ENCODE measurements around the gene PET100.

PET100 gene, protein sequence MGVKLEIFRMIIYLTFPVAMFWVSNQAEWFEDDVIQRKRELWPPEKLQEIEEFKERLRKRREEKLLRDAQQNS

DNA sequence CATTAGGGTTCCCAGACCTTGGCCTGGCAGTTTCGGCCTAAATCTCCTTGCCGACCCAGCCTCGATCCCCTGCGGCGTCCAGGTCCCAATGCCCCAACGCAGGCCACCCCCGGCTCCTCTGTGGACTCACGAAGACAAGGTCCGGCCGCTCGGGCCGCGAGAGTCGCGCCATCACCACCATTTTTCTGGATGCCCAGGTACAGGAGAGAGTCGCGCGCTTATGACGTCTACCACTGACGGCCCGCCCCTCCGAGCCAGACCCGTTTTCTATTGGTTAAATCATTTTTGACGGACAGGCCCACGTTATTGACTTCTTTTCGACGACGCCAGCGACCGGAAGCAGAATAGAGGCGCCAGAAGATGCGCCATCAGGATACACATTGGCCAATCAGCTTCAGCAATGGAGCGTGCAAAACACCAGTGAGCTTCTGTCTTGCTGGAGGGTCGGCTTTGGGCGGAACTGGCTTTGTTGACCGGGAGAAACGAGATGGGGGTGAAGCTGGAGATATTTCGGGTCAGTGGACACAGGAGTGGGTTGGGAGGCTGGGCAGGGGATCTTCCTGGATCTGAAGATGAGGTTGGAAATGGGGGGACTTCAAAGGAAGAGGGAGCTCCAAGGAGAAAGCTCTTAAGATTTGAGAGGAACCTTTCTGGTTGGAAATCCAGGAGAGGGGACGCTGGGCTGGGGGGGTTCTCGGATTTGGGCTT, at the start of gene PET100, which contains the start of gene XAB2:
TSS of gene PET100 (plus strand) at position 447 of the 708 bp plus-strand sequence. CDS start at position 488, 41 bp downstream.
TSS of gene XAB2 (minus strand) at position 199 of the 708 bp plus-strand sequence. CDS start at position 181, 18 bp downstream.
- peak; percentile 95 for DNase-seq

DNA sequence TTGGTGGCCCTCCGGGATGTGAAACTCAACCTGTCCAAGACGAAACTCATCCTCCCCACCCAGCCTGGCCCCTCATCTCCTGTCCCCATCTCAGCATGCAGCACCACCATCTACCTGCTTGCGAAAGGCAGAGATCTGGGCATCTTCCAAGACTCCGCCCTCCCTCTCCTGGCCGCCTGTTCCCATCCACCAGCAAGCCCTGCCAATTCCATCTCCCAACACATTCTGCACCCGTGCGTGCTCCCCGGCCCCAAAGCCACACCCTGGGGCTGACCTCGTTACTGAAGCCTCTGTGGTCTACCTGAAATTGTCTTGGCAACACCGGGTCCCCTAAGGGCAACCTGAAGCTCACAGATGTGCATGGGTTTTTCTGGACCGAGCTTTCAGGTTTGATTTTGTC, 47.1 kb upstream of the PET100 start:
- DNase-seq: no peak

DNA sequence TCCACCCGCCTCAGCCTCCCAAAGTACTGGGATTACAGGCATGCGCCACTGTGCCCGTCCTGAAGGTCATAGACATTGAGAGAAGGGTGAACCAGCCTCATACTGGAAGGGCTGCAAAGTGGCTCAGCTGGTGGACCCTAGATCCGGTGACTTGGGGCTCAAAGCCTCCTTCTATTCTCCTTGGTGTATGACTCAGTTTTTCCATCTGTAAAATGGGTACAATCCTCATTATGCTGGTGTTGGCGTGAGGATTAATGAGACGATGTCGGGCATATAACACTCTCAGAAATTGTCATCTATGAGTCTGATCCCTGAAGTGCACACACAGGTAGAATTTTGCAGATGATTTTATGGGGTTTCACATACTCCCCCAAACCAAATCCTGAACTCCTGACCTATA, 39.8 kb upstream of the PET100 start:
- DNase-seq: no peak

DNA sequence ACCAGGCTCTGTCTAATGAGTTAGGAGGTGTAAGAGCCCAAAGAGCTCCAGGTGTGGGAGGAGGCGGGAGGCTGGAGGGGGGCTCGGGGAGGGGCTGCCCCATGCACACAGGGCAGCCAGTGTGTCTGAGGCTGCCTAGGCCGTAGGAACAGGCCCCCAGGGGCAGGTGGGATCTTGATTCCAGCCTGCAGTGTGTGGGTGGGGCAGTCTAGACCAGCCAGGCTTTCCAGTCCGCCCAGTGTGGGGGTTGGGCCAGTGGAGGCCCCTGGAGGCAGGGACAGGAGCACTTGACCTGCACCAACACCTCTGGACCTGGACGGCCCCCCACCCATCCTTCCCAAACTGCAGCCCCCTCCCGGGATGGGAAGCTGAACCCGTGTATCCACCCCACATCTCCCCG, 39.3 kb upstream of the PET100 start:
- DNase-seq: no peak

DNA sequence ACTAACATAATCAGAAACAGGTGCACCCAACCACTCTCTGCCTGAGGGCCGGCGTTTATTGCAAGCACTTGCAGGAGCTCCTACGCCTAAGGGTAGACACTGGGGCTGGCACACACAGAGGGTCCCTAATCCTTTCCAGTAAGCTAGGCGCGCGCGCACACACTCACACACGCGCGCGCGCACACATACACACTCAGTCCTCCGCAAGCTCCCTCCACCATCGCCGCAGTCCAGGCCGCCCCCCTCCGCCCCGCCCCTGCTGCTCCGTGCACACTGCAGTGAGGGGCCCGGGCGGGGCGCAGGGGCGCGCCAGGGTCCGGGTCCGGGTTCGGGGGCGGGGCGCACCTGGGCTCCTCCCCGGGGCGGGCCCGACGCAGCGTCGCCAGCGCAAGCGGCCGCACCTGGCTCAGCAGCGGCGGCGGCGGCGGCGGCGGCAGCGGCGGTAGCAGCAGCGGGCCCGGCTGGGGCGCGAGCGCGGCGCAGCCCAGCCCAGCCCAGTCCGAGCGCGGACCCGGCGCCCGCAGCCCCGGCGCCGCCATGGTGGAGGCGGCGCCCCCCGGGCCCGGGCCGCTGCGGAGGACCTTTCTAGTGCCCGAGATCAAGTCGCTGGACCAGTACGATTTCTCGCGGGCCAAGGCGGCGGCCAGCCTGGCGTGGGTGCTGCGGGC, 34.0 kb upstream of the PET100 start, which contains the start of gene CAMSAP3:
TSS of gene CAMSAP3 (plus strand) at position 398 of the 668 bp plus-strand sequence. CDS start at position 538, 140 bp downstream.
- peak; percentile 14 for DNase-seq

DNA sequence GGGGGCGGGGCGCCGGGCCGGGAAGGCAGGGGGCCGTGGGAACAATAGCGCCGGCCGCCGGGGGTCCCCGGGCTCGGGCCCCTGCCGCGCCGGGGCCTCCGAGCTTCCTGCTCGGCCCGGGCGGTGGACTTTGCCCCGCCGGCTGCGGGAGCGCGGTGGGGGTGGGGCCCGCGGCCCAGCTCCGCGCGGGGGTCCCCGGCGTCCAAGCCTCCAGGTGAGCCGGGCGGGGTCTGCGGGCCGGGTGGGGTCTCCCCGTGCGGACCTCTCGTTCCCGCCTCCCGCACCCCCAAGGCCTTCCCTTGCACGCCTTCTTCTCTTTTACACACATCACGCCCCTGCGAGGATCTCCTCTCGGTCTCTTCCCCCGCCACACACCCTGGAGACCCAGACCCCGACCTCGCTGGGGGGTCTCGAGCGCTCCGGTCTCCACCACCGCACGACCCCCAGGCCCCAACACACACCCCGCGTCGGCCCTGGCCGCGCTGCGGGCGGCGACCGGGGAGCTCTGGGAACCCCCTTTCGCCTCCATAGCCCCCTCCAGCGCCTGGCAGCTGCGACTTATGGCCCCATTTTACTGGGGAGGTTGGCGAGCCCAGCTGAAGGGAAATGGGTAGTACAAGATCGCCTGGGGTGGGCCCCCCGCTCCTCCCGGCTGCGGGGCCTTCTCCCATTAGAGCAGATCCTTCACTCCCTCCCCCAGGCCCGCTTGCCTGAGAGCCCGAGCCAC, 33.2 kb upstream of the PET100 start:
- no peak for DNase-seq

DNA sequence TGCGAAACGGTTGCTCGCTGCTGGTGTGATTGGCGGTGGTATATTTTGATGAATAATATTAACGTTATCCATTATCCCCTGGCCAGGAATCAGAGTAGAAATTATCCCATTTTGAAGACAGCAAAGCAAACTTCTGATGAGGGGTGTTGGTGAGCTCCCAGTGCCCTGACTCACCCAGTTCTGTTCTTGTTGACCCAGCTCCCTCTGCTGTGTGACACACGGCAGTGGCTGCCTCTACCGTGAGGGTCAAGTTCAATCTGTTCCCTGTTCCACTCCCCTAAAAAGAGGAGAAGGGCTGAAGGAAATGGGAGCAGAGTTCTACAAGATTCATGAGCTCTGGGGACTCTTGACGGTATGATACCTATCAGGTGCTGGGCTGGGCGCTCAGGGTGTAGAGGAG, 31.9 kb upstream of the PET100 start:
- DNase-seq: no peak

DNA sequence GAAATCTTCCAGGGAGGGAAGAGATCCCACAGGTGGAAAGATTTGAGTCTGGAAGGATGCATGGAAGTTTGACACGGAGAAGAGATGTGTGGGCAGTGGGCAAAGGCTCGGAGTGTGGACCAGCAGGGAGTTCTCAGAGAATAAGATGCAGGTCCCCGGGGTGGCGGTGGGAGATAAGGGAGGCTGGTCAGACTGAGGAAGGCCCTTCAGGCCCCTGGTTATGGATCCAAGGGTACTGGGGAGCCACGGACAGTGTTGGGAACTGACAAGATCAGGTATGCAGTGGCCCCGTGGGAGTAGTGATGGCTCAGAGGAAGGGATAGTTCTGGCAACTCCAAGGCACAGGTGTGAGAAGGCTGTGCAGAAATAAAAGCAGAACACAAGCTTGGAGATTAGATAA, 31.4 kb upstream of the PET100 start:
- DNase-seq: no peak

DNA sequence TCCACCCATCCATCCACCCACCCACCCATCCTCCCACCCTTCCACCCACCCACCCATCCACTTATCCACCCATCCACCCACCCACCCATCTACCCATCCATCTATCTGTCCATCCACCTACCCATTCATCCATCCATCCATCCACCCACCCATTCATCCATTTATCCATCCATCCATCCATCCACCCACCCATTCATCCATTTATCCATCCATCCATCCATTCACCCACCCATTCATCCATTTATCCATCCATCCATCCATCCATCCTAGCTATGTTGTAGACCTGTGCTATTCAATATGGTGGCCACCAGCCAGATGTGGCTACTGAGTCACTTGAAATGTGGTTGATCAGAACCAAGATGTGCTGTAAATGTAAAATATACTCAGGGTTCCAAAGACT, 28.9 kb upstream of the PET100 start:
- no peak for DNase-seq

DNA sequence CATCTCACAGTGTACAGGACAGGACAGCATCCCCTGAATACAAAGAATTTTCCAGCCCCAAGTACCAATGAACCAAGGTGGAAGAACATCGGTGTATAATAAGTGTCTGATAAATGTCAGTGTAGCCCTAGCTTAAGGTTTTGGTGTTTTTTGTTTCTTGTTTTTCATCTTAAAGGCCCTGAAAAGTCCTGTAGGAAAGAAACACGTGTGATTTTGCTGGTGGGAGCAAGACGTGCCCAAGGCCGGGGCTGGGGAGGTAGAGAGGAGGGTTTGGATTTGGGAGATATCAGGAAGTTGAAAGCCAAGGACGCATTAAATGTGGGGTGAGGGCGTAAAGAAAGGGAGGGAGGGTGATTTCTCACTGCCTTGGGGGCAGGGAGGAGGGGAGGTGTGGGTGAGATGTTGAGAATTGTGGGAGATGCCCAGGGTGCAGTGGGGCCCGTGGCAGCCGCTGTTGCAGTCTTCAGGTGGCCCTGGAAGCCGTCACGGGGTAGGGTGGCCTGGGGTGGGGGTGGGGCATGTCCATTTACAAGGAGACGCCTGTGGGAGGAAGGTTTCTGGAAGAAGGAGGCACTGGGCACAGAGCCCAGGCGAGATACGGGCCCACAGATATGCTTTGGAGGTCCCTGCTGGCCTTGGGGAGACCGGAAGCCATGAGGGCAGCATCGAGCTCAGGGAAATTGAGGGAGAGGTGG, 27.2 kb upstream of the PET100 start:
- no peak for DNase-seq

DNA sequence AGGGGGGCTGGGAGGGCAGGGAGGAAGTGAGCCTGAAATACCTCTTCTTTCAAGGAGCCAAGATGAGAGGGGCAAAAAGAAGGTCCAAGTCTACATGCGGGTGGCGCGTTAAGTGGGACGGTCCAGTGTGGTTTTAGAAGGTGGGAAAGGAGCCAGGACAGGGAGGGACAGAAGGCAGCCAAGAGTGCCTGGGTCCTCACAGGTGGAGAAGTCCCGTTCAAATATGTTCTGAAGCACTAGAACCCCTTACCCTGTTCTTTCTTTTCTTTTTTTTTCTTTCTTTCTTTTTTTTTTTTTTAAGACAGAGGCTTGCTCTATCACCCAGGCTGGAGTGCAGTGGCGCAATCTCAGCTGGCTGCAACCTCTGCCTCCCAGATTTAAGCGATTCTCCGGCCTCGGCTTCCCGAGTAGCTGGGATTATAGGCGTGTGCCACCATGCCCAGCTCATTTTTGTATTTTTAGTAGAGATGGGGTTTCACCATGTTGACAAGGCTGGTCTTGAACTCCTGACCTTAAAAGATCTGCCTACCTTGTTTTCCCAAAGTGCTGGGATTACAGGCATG, 26.6 kb upstream of the PET100 start:
- DNase-seq: no peak

DNA sequence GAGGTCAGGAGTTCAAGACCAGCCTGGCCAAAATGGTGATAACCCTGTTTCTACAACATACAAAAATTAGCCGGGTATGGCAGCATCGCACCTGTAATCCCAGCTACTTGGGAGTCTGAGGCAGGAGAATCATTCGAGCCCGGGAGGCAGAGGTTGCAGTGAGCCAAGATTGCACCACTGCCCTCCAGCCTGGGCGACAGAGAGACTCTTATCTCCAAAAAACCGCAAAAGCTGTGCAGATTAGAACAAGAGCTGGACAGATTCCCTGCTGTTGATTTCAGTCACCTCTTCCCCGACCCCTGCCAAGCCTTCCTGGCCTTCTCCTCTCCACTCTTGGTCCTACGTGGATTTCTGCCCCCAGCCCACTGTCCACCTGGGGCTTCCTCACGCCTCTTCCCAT, 25.7 kb upstream of the PET100 start:
- no peak for DNase-seq

DNA sequence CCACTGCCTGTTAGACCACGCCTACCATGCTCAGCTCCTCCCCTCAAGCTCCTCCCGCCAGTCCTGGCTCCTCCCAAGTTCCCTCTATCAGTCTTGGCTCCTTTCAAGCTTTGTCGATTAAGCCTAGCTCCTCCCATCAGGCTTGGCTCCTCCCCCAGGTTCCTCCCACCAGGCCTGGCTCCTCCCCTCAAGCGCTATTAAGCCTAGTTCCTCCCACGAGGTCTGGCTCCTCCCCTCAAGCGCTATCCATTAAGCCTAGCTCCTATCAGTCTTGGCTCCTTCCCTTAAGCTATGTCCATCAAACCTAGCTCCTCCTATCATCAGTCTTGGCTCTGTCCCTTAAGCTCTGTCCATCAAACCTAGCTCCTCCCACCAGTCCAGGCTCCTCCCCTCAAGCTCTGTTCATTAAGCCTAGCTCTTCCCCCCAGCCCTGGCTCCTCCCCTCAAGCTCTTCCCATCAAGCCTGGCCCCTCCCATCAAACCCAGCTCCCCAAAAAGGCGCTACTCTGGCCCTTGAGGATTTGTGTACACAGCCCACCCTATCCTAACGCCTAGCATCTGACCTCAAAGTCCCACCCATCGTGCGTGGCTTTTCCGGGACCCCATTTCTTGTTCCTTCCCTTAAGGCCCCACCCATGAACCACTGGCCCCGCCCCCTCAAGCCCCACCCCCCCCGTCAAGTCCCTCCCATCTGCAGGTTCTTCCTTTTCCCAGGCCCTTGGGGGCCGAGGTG, 23.9 kb upstream of the PET100 start:
- no peak for DNase-seq

DNA sequence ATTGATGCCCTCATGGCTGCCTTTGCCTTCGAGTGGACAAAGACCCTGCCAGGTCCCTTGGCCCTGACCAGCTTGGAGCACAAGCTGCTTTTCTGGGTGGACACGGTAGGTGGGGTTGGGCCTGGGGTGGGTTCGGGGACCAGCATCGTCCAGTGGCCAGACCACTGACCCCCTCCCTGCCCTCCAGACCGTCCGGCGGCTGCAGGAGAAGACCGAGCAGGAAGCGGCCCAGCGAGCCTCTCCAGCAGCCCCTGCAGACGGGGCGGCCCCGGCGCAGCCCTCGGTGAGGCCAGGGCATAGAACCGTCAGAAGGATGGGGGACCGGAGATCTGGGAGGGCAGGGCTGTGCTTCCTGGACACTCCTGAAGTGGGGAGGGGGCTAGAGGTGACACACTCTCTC, 23.3 kb upstream of the PET100 start:
- DNase-seq: no peak

DNA sequence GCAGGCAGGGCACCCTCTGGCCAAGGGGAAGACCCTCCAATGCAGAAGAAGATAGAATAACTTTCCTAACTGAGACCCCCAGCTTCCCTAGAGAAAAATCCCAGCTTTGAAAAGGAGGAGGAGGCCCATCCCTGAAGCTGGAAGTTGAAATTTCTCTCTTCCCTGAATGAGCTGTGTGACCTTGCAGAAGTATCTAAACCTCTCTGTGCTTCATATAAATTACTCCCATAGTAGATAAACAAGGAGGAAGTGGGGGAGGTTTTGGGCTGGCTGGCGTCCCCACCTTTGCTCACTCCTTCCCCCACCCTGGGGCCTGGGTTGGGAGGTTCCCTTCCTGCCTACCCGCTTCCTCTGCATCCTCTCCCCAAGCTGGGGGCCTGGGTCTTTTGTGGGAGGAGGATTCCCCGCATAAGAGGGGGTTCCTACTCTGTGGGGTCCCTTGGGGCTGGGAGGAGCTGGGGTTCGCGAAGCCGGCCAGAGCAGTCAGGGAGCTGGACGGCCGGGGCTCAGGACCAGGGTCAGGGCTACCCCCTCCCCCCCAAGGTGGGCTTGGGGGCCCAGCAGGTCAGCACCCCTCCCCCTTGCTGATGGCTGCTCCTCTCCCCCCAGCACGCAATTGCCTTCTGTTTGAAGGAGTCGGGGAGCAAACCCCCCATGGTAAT, 22.2 kb upstream of the PET100 start:
- DNase-seq: no peak

DNA sequence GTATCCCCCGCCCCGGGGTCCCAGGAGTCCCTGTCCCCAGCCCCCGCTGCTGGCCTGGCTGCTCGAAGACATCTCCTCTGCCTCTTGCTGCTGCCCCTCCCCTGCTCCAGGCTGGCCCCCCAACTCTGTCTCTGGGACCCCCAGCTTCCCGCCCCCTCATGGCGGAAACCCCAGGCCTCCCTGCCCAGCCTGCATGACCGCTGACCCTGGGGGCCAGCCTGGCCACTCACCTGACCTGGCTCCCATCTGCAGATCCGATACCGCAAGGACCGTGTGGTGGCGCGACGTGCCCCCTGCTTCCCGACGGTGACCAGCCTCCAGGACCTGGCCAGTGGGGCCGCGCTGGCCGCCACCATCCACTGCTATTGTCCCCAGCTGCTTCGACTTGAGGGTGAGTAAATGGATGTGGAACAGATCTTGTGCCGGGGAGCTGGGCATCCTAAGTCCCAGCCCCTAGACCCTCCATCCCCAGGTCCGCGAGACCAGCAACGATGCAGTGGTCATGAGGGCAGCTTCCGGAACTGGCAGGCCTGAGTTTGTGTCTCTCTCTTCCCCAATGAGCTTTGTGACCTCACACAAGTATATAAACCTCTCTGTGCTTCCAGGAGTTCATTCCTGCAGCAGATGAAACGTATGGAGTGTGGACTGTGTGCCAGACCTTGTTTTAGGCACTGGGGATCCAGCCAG, 21.6 kb upstream of the PET100 start:
- DNase-seq: no peak

DNA sequence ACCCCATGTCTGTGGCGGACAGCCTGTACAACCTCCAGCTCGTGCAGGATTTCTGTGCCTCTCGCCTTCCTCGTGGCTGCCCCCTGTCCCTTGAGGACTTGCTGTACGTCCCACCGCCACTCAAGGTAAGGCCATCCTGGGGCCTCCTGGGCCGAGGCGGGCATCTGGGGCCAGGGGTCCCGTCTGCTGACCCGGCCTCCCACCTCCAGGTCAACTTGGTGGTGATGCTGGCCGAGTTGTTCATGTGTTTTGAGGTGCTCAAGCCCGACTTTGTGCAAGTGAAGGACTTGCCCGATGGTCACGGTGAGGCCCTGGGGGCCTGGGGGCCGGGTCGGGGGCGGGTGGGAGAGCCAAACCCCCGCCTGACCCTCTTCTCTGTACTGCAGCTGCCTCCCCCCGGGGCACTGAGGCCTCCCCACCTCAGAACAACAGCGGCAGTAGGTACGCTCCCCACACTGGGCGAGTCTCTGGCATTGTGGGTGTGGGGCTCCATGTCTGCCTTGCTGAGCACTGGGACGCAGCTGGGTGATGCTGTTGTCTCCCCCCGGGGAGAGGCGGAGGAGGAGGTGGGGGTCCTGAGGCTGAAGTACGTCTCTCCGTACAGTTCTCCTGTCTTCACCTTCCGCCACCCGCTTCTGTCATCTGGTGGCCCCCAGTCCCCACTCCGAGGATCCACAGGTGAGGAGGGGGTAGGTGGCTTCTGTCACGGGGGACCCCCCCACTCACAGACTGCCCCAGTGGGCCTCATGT, 18.9 kb upstream of the PET100 start:
- DNase-seq: no peak

DNA sequence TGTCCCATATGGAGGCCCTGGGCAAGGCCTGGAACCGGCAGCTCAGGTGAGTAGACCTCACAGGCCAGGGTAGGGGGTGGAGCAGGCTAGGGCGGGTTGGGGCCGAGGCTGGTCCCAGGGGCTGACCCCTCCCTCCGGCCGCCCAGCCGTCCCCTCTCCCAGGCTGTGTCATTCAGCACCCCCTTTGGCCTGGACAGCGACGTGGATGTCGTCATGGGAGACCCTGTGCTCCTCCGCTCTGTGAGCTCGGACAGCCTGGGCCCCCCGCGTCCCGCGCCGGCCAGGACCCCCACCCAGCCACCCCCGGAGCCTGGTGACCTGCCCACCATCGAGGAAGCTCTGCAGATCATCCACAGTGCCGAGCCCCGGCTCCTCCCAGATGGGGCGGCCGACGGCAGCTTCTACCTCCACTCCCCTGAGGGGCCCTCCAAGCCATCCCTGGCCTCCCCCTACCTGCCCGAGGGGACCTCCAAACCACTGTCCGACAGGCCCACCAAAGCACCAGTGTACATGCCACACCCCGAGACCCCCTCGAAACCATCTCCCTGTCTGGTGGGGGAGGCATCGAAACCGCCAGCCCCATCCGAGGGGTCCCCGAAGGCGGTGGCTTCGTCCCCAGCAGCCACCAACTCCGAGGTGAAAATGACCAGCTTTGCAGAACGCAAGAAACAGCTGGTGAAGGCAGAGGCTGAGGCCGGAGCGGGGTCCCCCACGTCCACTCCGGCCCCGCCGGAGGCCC, 17.9 kb upstream of the PET100 start:
- no peak for DNase-seq
